Spleen (tissue), 11 donors: Measurements from ENCODE around the gene DAB1. TPM values are rescaled to one million over a fixed set of nuclear protein-coding genes. Genes with fewer than 3 reads are reported as not detected.

Experiments
- DNase-seq: peaks from one replicate; pipeline ENCODE4 v3.0.0-alpha.2; 2020
- H3K27ac ChIP-seq, 8 donors: fragments of 200-600 bp; sonication (generic) in 7 of 8; 1 replicate in 4 of 8; 2 replicates in 4 of 8; pipeline versions ENCODE4 v1.5.0 to v1.8.0; 2016 to 2021; ENCODE audit warnings: inconsistent platforms in 4 of 8, mild to moderate bottlenecking in 4 of 8, moderate library complexity in 1 of 8
- H3K27me3 ChIP-seq, 7 donors: fragments of 200-600 bp; sonication (generic) in 6 of 7; replicated peaks in 1 of 7; 1 replicate in 4 of 7; 2 replicates in 3 of 7; pipeline versions ENCODE4 v1.5.0 to v1.8.0; 2016 to 2021; ENCODE audit warnings: inconsistent platforms in 3 of 7, mild to moderate bottlenecking in 1 of 7
- H3K36me3 ChIP-seq, 6 donors: fragments of 200-600 bp; sonication (generic) in 5 of 6; 1 replicate in 4 of 6; 2 replicates in 2 of 6; pipeline versions ENCODE4 v1.5.0 to v1.8.0; 2016 to 2021; ENCODE audit warnings: inconsistent platforms in 2 of 6
- H3K4me1 ChIP-seq, 6 donors: fragments of 200-600 bp; sonication (generic) in 5 of 6; 1 replicate in 3 of 6; 2 replicates in 3 of 6; pipeline versions ENCODE4 v1.5.0 to v1.8.0; 2016 to 2021; ENCODE audit warnings: inconsistent platforms in 3 of 6
- H3K4me3 ChIP-seq, 8 donors: fragments of 200-600 bp; sonication (generic) in 7 of 8; 1 replicate in 4 of 8; 2 replicates in 4 of 8; pipeline versions ENCODE4 v1.5.0 to v1.8.0; 2016 to 2021; ENCODE audit warnings: inconsistent platforms in 4 of 8, mild to moderate bottlenecking in 4 of 8, moderate library complexity in 2 of 8
- H3K9me3 ChIP-seq, 8 donors: fragments of 200-600 bp; sonication (generic) in 7 of 8; 1 replicate in 4 of 8; 2 replicates in 4 of 8; pipeline versions ENCODE4 v1.5.0 to v1.8.0; 2016 to 2021; ENCODE audit warnings: inconsistent platforms in 4 of 8
- CTCF ChIP-seq, 11 experiments: fragments of 200-600 bp in 7 of 11; fragments of 450-650 bp in 4 of 11; sonication (generic) in 4 of 11; IDR thresholded peaks in 8 of 11; conservative IDR thresholded peaks in 3 of 11; 1 replicate in 7 of 11; 2 replicates in 4 of 11; pipeline versions ENCODE4 v1.4.0 to v1.8.0; 2016 to 2021; ENCODE audit warnings: antibody characterized with exemption in 11 of 11, inconsistent platforms in 4 of 11, mild to moderate bottlenecking in 1 of 11
- POLR2A ChIP-seq, 3 donors: fragments of 450-650 bp; IDR thresholded peaks; one replicate each; pipeline ENCODE4 v1.5.1; 2017; ENCODE audit warnings: antibody characterized with exemption in 3 of 3, mild to moderate bottlenecking in 1 of 3
- POLR2AphosphoS5 ChIP-seq, 3 donors: sonication (generic); formaldehyde crosslinking; IDR thresholded peaks; one replicate each; pipeline ENCODE4 v1.5.1; 2017; ENCODE audit warnings: antibody characterized with exemption in 3 of 3
- WGBS, 5 donors: extraction: QIAGEN DNeasy Blood & Tissue Kit in 3 of 5; methylation state at CpG; one replicate each; pipeline versions ENCODE4 v1.1.5 to v1.1.7; 2013 to 2018; 5-methylcytosine and 5-hydroxymethylcytosine counted together
- intact Hi-C: fragments of 100-400 bp; cut with DNase I; formaldehyde crosslinking; loops from one replicate; pipeline ENCODE4 v1.15.0; 2023; ENCODE audit warnings: low total_unique reads
- polyA plus RNA-seq, 3 donors: library from polyadenylated mRNA; stranded (reverse); fragments of 200-250 nt; gene quantifications; one replicate each; pipeline ENCODE4 v1.2.1, GENCODE V29; 2013
- total RNA-seq, 7 donors: library from RNA; depleted of rRNA in 3 of 7; stranded (reverse); fragments of >200 nt in 3 of 7; fragmentation: NEBNext Ultra II Directional in 4 of 7; extraction: Animal tissue kit (Norgen Biotek cat#: 25700) in 4 of 7; gene quantifications; one replicate each; pipeline versions ENCODE4 v1.1.0 to v1.2.1, GENCODE V29; 2016 to 2021
- donor health status: healthy with polysubstance abuse.
- donor health status: DM: no; HTN: no; CAD: no; lungs with moderate emphysema.
- donor health status: DM: no; HTN: no; CAD: no.
- donor health status: Bipolar disorder and iron deficiency.
- donor health status: healthy.
- donor health status: DM: no; HTN: no; CAD: no.
- donor health status: DM: yes; HTN: yes; CAD: no.

The DAB1 gene
- total and polyA plus RNA-seq, 10 donors: 0.03 to 0.70 (median 0.26) TPM; not detected in 1

GRCh38 chr1:57024428-57024827 is 399.4 kb downstream of the DAB1 start:
- TF ChIP-seq CTCF (IDR thresholded peaks at IDR 0.05 in 8 of 11, conservative IDR thresholded peaks at IDR 0.05 in 3 of 11) (no peak), POLR2AphosphoS5 (IDR thresholded peaks at IDR 0.05) (no peak), POLR2A (IDR thresholded peaks at IDR 0.05) (no peak)
- H3K27ac ChIP-seq: no peak overlapping the region
- no peak for DNase-seq
- H3K36me3 ChIP-seq: no peaks in the 10 kb centered on the region
- H3K4me3 ChIP-seq: no peak overlapping the region
- H3K4me1 ChIP-seq: no peaks in the 10 kb centered on the region
- H3K9me3 ChIP-seq: peaks cover 0 to 13% (median 0%) of the 10 kb centered on the region in 8 donors
- intact Hi-C loops: no loop called here
- WGBS, 5 donors: 68 to 79% (median 70%) methylated on average over 4 of the region's 4 CpGs
- peaks cover 0 to under 1% (median 0%) of the 10 kb centered on the region in 7 donors for H3K27me3 ChIP-seq

GRCh38 chr1:57020216-57020615 is 403.6 kb downstream of the DAB1 start:
- intact Hi-C loops: no loop called here
- WGBS, 5 donors: 76 to 86% (median 85%) methylated on average over 1 of the region's 1 CpG
- TF ChIP-seq CTCF (IDR thresholded peaks at IDR 0.05 in 8 of 11, conservative IDR thresholded peaks at IDR 0.05 in 3 of 11) (no peak), POLR2AphosphoS5 (IDR thresholded peaks at IDR 0.05) (no peak), POLR2A (IDR thresholded peaks at IDR 0.05) (no peak)
- Histone ChIP-seq H3K27me3 (peaks cover 0 to 3% (median 0%) of the 10 kb centered on the region in 7 donors), H3K4me3 (no peak overlapping the region), H3K27ac (no peak overlapping the region), H3K9me3 (no peaks in the 10 kb centered on the region), H3K4me1 (no peaks in the 10 kb centered on the region), H3K36me3 (no peaks in the 10 kb centered on the region)
- DNase-seq: no peak

- no peaks in the 10 kb centered on the region for H3K9me3 ChIP-seq
- 70 to 87% (median 81%) methylated on average over 5 of the region's 5 CpGs for WGBS, 5 donors
- peaks cover 0 to 3% (median 0%) of the 10 kb centered on the region in 7 donors for H3K27me3 ChIP-seq
- TF ChIP-seq CTCF (IDR thresholded peaks at IDR 0.05 in 8 of 11, conservative IDR thresholded peaks at IDR 0.05 in 3 of 11) (no peak), POLR2A (IDR thresholded peaks at IDR 0.05) (no peak), POLR2AphosphoS5 (IDR thresholded peaks at IDR 0.05) (no peak)
- no peak overlapping the region for H3K27ac ChIP-seq
- H3K4me3 ChIP-seq: no peak overlapping the region
- H3K4me1 ChIP-seq: no peaks in the 10 kb centered on the region
- intact Hi-C loops: no loop called here
- DNase-seq: no peak
- H3K36me3 ChIP-seq: no peaks in the 10 kb centered on the region
Observed at GRCh38 chr1:57019236-57019839, 404.5 kb downstream of the DAB1 start.

GRCh38 chr1:57018119-57018518 is 405.7 kb downstream of the DAB1 start:
- TF ChIP-seq CTCF (IDR thresholded peaks at IDR 0.05 in 8 of 11, conservative IDR thresholded peaks at IDR 0.05 in 3 of 11): no peak
- TF ChIP-seq POLR2A (IDR thresholded peaks at IDR 0.05): no peak
- no peak for TF ChIP-seq POLR2AphosphoS5 (IDR thresholded peaks at IDR 0.05)
- H3K9me3 ChIP-seq: no peaks in the 10 kb centered on the region
- H3K4me3 ChIP-seq: no peak overlapping the region
- intact Hi-C loops: no loop called here
- WGBS, 5 donors: 81 to 91% (median 87%) methylated on average over 2 of the region's 2 CpGs
- H3K4me1 ChIP-seq: no peaks in the 10 kb centered on the region
- peaks cover 0 to 3% (median 0%) of the 10 kb centered on the region in 7 donors for H3K27me3 ChIP-seq
- H3K36me3 ChIP-seq: no peaks in the 10 kb centered on the region
- no peak overlapping the region for H3K27ac ChIP-seq
- DNase-seq: no peak
